ENCODE data around the gene ABHD4.

DNA sequence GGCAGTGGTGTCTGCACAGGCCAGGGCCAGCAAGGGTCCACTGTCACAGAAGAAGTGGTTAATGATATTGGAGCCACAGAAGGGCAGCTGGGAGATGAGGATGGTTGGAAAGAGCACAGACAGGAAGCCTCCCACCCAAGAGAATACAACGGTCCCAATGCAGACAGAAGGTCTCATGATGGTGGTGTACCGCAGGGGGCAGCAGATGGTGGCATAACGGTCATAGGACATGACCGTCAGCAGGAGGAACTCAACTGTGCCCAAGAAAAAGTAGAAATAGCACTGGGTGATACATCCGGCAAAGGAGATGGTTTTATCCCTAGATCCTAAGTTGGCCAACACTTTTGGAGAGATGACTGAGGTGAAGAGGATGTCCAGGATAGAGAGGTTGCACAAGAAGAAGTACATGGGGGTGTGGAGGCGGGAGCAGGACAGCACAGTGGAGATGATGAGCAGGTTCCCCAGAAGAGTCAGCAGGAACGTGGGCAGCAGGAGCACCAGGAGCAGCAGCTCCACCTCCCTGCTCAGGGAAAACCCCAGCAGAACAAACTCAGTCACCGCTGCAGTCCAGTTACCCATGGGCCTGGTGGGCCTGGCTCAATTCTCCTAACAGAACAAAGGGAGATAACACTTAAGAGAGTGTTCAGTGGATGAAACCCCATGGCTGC lies 36.3 kb downstream of the ABHD4 start:
- TF ChIP-seq POLR2AphosphoS5 (IDR thresholded peaks at IDR 0.05; ENCODE audit: low read length) (no peak), JUND (IDR thresholded peaks at IDR 0.05; ENCODE audit: low read depth, low read length) (no peak), TAF1 (IDR thresholded peaks at IDR 0.05; ENCODE audit: borderline replicate concordance, low read depth, low read length) (no peak), EP300 (IDR thresholded peaks at IDR 0.05; ENCODE audit: borderline replicate concordance in 1 of 2, control insufficient read depth in 1 of 2, low read depth in 2 of 2, low read length in 2 of 2) (no peak), CHD2 (IDR thresholded peaks at IDR 0.05; ENCODE audit: borderline replicate concordance, low read depth, low read length) (no peak), POLR2A (IDR thresholded peaks at IDR 0.05; ENCODE audit: low read depth, low read length) (no peak), MEF2A (IDR thresholded peaks at IDR 0.05; ENCODE audit: insufficient read depth, low read depth, low read length) (no peak), NFXL1 (IDR thresholded peaks at IDR 0.05; ENCODE audit: borderline replicate concordance) (no peak), KLF5 (IDR thresholded peaks at IDR 0.05; ENCODE audit: partially characterized antibody) (no peak), NR2F1 (conservative IDR thresholded peaks at IDR 0.05) (no peak), CEBPB (IDR thresholded peaks at IDR 0.05; ENCODE audit: borderline replicate concordance in 1 of 2, low read depth in 2 of 2, low read length in 2 of 2) (no peak), FOXM1 (IDR thresholded peaks at IDR 0.05; ENCODE audit: low read depth, low read length) (no peak)
- TF ChIP-seq, protein P1, sequence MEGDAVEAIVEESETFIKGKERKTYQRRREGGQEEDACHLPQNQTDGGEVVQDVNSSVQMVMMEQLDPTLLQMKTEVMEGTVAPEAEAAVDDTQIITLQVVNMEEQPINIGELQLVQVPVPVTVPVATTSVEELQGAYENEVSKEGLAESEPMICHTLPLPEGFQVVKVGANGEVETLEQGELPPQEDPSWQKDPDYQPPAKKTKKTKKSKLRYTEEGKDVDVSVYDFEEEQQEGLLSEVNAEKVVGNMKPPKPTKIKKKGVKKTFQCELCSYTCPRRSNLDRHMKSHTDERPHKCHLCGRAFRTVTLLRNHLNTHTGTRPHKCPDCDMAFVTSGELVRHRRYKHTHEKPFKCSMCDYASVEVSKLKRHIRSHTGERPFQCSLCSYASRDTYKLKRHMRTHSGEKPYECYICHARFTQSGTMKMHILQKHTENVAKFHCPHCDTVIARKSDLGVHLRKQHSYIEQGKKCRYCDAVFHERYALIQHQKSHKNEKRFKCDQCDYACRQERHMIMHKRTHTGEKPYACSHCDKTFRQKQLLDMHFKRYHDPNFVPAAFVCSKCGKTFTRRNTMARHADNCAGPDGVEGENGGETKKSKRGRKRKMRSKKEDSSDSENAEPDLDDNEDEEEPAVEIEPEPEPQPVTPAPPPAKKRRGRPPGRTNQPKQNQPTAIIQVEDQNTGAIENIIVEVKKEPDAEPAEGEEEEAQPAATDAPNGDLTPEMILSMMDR (IDR thresholded peaks at IDR 0.05 in 2 of 3, conservative IDR thresholded peaks at IDR 0.05 in 1 of 3; ENCODE audit: control insufficient read depth in 2 of 3, extremely low read depth in 1 of 3, insufficient read depth in 1 of 3, low read depth in 3 of 3, low read length in 3 of 3) = no peak
- TF ChIP-seq, protein P2, sequence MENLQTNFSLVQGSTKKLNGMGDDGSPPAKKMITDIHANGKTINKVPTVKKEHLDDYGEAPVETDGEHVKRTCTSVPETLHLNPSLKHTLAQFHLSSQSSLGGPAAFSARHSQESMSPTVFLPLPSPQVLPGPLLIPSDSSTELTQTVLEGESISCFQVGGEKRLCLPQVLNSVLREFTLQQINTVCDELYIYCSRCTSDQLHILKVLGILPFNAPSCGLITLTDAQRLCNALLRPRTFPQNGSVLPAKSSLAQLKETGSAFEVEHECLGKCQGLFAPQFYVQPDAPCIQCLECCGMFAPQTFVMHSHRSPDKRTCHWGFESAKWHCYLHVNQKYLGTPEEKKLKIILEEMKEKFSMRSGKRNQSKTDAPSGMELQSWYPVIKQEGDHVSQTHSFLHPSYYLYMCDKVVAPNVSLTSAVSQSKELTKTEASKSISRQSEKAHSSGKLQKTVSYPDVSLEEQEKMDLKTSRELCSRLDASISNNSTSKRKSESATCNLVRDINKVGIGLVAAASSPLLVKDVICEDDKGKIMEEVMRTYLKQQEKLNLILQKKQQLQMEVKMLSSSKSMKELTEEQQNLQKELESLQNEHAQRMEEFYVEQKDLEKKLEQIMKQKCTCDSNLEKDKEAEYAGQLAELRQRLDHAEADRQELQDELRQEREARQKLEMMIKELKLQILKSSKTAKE (IDR thresholded peaks at IDR 0.05; ENCODE audit: low read depth, poor library complexity, severe bottlenecking) = no peak
